ENCODE data around the gene UTF1.

DNA sequence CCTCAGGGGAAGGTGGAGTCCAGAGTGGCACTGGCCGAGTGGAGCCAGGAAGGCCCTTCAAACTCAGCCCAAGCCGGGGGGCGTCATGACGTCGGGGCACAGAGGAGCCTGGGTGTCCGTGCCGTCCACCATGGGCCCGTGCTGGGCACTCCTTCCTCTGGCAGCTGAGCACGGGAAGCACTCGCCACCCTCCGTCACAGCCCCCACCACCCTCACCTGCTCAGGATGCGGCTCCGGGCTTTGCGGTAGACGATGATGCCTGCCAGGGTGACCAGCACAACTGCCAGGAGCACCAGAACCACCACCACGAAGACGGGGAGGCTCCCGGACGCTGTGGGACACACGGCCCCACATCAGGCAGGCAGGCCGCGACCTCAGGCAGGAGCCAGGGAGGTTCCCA, 38.5 kb downstream of the UTF1 start:
- TF ChIP-seq EZH2 (IDR thresholded peaks at IDR 0.05; ENCODE audit: insufficient read depth, poor library complexity, severe bottlenecking) = no peak
- no peak for TF ChIP-seq EZH2phosphoT487 (IDR thresholded peaks at IDR 0.05; ENCODE audit: insufficient read depth, low read depth)

All from GM23248 (cell line).